HG03354 (cell line): Measurements from ENCODE around the gene ERVK3-1.
"Not testable (repeated sequence)": the region's sequence is repeated elsewhere in the genome, so short reads cannot be mapped to it uniquely, and the experiment has no call there.

Source experiments
- ATAC-seq: cut with Tn5 transposase; IDR thresholded peaks from one replicate; pipeline ENCODE4 v1.9.1; 2021; ENCODE audit warnings: mild to moderate bottlenecking; ENCODE audit not compliant: unreplicated experiment, poor library complexity, severe bottlenecking

ERVK3-1 gene

GRCh38 chr19:58305065-58305931, at the start of gene ERVK3-1:
Gene ERVK3-1 (plus strand): TSS chr19:58305377. CDS start chr19:58312169, 6,792 bp downstream.
- ATAC-seq = peak; percentile 97

GRCh38 chr19:58258259-58258658, 46.9 kb upstream of the ERVK3-1 start:
- not testable (repeated sequence) for ATAC-seq

DNA sequence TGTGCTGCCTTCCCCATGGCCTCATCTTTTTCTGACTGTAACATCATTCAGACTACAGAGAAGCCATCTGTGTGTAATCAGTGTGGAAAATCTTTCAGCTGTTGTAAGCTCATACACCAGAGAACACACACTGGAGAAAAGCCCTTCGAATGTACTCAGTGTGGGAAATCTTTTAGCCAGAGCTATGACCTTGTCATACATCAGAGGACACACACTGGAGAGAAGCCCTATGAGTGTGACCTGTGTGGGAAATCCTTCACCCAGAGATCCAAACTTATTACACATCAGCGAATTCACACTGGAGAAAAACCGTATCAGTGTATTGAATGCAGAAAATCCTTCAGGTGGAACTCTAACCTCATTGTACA, 43.6 kb upstream of the ERVK3-1 start:
- ATAC-seq = no peak

DNA sequence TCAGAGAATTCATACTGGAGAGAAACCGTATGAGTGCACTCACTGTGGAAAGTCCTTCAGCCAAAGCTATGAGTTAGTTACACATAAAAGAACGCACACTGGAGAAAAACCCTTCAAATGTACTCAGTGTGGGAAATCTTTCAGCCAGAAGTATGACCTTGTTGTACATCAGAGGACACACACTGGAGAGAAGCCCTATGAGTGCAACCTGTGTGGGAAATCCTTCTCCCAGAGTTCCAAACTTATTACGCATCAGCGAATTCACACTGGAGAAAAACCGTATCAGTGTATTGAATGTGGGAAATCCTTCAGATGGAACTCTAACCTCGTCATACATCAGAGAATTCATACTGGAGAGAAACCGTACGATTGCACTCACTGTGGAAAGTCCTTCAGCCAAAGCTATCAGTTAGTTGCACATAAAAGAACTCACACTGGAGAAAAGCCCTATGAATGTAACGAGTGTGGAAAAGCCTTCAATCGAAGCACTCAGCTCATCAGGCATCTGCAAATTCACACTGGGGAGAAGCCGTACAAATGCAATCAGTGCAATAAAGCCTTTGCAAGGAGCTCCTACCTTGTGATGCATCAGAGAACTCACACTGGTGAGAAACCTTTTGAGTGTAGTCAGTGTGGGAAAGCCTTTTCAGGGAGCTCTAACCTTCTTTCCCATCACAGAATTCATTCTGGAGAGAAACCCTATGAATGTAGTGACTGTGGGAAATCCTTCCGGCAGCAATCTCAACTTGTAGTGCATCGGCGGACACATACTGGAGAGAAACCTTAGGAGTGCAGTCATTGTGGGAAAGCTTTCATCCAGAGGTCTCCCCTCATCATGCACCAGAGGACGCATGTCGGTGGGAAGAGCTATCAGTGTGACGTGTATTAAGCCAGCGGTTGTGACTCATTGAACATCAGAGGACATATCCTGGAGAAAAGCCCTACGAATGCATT, 42.9 kb upstream of the ERVK3-1 start:
- ATAC-seq = no peak

DNA sequence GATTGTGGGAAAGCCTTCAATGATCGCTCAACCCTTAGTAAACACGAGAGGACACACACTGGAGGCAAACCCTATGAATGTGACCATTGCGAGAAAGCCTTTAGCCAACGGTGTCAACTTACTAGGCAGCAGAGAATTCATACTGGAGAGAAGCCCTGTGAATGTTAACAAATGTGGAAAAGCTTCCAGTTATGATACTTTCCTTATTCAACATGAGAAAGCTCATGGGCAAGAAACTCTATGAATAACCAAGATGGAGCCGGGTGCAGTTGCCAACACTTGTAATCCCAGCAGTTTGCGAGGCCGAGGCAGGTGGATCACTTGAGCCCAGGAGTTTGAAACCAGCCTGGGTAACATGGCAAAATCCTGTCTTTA, 42.3 kb upstream of the ERVK3-1 start:
- no peak for ATAC-seq

DNA sequence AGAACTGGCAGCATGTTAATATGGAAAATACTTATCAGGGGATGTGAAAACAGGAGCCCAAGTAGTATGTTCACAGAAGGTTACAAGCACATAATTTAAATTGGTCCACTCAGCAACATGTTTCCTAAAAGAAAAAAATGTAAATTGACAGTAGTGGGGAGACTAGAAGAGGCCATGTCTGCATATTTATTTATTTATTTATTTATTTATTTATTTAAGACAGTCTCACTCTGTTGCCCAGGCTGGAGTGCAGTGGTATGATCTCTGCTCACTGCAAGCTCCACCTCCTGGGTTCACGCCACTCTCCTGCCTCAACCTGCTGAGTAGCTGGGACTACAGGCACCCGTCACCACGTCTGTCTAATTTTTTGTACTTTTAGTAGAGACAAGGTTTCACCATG, 40.1 kb upstream of the ERVK3-1 start:
- ATAC-seq = no peak

DNA sequence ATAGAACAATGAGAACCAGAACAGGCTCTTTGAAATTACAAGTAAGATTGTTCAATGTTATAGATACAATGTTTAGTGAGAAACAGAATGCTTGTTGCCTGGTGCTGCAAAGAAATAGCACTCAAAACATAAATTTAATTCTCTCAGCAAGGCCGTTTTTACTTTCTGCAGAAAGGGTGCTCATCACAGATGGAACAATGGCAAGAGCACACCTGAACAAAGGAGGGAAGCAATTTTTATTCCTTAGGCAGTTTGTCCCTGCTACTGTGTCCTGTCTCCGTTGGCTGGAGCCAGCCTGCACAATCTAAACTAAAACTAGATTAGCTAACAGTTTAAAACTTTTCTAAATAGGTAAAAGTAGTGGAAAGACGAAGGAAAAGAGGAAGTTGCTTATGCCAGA, 36.8 kb upstream of the ERVK3-1 start:
- no peak for ATAC-seq

- ATAC-seq = no peak
Observed at GRCh38 chr19:58274771-58275201, 30.4 kb upstream of the ERVK3-1 start.

DNA sequence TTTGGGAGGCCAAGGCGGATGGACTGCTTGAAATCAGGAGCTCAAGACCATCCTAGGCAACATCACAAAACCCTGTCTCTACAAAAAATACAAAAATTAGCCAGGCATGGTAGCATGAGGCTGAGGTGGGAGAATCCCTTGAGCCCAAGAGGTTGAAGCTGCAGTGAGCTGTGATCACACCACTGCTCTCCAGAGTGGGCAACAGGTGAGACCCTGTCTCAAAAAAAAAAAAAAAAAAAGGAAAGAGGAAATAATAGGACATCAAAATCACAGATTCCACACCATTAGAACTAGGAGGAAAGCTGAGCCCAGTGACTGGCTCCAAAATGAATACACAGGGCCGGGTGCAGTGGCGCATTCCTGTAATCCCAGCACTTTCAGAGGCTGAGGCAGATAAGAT, 29.6 kb upstream of the ERVK3-1 start:
- ATAC-seq = no peak

GRCh38 chr19:58277197-58277596, 28.0 kb upstream of the ERVK3-1 start:
- ATAC-seq = no peak

GRCh38 chr19:58277748-58278540, 27.2 kb upstream of the ERVK3-1 start:
- ATAC-seq = no peak

DNA sequence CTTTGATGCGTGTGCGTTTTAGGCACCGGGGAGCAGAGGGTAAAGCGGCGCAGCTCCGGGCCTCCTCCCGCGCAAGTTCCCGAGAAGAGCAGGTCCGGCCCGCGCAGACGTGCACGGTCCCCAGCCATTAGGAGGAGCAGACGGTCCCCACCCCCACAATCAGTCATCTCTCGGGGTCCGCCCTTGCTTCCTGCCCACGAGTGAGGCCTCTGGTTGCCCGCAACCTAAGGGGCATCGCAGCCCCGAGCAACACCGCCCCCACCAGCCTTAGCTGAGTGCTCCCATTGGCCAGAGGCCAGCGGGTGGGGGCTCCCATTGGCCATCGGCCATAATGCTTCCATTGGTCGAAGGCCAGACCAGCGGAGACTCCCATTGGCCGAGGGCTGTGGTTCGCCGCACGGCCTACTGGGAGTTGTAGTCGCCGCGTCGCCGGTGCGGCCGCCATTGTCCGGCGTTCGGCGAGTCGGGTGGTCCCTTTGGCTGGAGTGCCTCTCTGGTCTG, 26.6 kb upstream of the ERVK3-1 start, which contains the start of gene ZNF8:
ZNF8 (plus strand) TSS at position 415 of the 501 bp plus-strand sequence. CDS start 127 bp downstream, outside the sequence.
- peak; percentile 96 for ATAC-seq

DNA sequence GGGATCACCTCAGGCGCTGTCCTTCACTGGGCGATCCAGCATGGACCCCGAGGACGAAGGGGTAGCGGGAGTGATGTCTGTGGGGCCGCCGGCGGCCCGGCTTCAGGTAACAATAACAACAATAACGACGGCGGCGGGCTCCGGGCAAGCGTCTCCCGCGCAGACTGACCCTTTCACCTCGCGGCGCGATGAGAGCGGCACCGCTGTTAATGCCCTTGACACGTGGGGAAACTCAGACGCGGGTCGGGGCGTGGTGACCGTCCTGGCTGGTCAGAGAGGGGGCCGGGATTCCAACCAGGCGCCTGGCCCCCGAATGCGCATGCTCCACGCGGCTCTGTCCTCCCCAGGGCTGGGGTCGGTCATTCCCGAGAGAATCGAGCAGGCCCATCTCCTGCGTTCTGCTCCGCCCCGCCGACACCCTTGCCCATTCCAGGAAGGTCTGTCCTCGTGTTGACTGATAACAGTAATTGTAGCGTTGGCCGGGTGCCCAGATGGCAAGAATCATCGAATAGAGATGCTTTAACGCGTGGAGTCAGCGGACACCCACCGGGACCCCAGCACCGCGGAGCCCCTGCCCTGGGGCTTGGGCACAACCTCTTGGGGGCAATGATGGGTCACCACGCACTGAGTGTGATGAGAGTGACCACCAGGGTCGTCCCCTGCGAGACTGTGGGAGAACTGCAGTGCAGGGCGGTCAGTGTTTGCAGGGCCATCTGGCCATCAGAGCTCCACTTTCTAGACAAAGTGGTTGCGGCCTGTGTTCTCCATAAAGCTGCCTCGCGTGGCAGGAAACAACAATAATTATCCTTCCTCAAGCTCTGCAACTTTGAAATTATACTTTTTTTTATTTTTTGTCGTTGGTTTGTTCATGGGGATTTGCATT, 25.9 kb upstream of the ERVK3-1 start:
- peak; percentile 36 for ATAC-seq

- no peak for ATAC-seq
Observed at GRCh38 chr19:58279925-58280316, 25.3 kb upstream of the ERVK3-1 start.

- ATAC-seq = no peak
Observed at GRCh38 chr19:58284199-58284598, 21.0 kb upstream of the ERVK3-1 start.

DNA sequence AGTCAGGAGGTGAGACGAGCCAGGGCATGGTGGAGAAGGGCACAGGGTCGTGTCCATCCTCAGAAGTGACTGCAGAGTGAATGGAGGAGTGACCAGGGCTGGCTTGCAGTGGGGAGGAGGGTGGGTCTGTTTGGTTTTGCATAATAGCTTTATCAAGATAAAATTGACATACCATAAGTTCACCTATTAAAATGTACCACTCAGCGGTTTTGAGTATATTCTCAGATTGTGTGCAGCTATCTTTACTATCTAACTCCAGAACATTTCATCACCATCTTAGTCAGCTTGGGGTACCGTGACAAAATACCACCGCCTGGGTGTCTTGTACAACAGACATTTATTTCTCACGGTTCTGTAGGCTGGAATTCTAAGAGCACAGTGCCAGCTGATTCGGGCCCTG, 13.2 kb upstream of the ERVK3-1 start:
- ATAC-seq = no peak

DNA sequence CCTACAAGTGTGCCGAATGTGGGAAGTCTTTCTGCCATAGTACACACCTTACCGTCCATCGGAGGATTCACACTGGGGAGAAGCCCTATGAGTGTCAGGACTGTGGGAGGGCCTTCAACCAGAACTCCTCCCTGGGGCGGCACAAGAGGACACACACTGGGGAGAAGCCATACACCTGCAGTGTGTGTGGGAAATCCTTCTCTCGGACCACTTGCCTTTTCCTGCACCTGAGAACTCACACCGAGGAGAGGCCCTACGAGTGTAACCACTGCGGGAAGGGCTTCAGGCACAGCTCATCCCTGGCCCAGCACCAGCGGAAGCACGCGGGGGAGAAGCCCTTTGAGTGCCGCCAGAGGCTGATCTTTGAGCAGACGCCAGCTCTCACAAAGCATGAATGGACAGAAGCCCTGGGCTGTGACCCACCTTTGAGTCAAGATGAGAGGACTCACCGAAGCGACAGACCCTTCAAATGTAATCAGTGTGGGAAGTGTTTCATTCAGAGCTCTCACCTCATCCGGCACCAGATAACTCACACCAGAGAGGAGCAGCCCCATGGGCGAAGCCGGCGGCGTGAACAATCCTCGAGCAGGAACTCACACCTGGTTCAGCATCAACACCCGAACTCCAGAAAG, 10.3 kb upstream of the ERVK3-1 start:
- no peak for ATAC-seq

DNA sequence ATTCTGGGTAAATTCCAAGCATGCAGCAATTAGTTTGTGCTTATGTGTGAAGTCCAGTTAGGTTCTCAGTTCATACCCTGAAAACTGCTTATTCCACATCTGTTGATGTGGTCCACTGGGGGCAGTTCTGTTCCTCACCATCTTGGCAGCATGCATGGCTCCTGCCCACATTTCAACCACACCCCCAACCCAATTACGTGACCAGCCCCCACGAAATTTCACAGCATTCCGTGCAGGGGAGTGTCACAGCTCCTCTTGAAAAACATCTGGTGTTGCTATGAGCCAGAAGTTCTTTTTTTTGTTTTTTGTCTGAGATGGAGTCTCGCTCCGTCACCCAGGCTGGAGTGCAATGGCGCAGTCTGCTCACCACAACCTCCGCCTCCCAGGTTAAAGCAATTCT, 9.1 kb upstream of the ERVK3-1 start:
- no peak for ATAC-seq
